Keratinocyte (primary cell): ENCODE data around the gene GCK. TPM values are rescaled to one million over a fixed set of nuclear protein-coding genes. Genes with fewer than 3 reads are reported as not detected.

Experiments used
- DNase-seq: peaks from one replicate; pipeline ENCODE4 v3.0.0-alpha.2; 2011; ENCODE audit warnings: low read depth, missing footprints, low spot score
- FAIRE-seq: peaks from 2 replicates; lab custom pipeline; 2011; peaks lifted over from hg19 to GRCh38; lab: Jason Lieb, UNC
- H2AFZ ChIP-seq: 2 replicates; pipeline ENCODE4 v1.6.0; 2012; ENCODE audit warnings: low read length, control low read depth, inconsistent platforms; ENCODE audit not compliant: control insufficient read depth
- H3K27ac ChIP-seq: 2 replicates; pipeline ENCODE4 v1.5.1; 2011; ENCODE audit warnings: low read length; ENCODE audit not compliant: control insufficient read depth, insufficient read depth
- H3K27me3 ChIP-seq: 3 replicates; pipeline ENCODE4 v1.6.0; 2011; ENCODE audit warnings: low read length; ENCODE audit not compliant: control insufficient read depth, insufficient read depth; ENCODE audit errors: extremely low read depth
- H3K36me3 ChIP-seq, 2 experiments: 2 replicates in 1 of 2; 3 replicates in 1 of 2; pipeline ENCODE4 v1.5.1; 2011; ENCODE audit warnings: low read length in 2 of 2, mild to moderate bottlenecking in 1 of 2; ENCODE audit not compliant: control insufficient read depth in 2 of 2, insufficient read depth in 2 of 2; ENCODE audit errors: extremely low read depth in 1 of 2
- H3K4me1 ChIP-seq: 3 replicates; pipeline ENCODE4 v1.5.1; 2011; ENCODE audit warnings: low read length; ENCODE audit not compliant: control insufficient read depth, insufficient read depth; ENCODE audit errors: extremely low read depth
- H3K4me2 ChIP-seq: 3 replicates; pipeline ENCODE4 v1.6.0; 2011; ENCODE audit warnings: low read depth, low read length; ENCODE audit not compliant: control insufficient read depth, insufficient read depth; ENCODE audit errors: extremely low read depth
- H3K4me3 ChIP-seq, 3 experiments: fragments of 200-600 bp in 1 of 3; sonication (generic) in 1 of 3; 2 replicates in 2 of 3; 3 replicates in 1 of 3; pipeline ENCODE4 v1.5.1; 2011 to 2016; ENCODE audit warnings: low read length in 3 of 3, mild to moderate bottlenecking in 3 of 3, control low read depth in 2 of 3, inconsistent platforms in 1 of 3, low read depth in 1 of 3, mixed read lengths in 1 of 3, mixed run types in 1 of 3, moderate library complexity in 1 of 3; ENCODE audit not compliant: control insufficient read depth in 2 of 3, insufficient read depth in 2 of 3; ENCODE audit errors: extremely low read depth in 1 of 3
- H3K79me2 ChIP-seq: 2 replicates; pipeline ENCODE4 v1.6.0; 2012; ENCODE audit warnings: low read length; ENCODE audit not compliant: control insufficient read depth, insufficient read depth
- H3K9ac ChIP-seq: 3 replicates; pipeline ENCODE4 v1.6.0; 2011; ENCODE audit warnings: low read length; ENCODE audit not compliant: control insufficient read depth, insufficient read depth; ENCODE audit errors: extremely low read depth
- H3K9me1 ChIP-seq: 3 replicates; pipeline ENCODE4 v1.6.0; 2011; ENCODE audit warnings: low read length; ENCODE audit not compliant: control insufficient read depth, insufficient read depth; ENCODE audit errors: extremely low read depth
- H3K9me3 ChIP-seq: 2 replicates; pipeline ENCODE4 v1.5.1; 2012; ENCODE audit warnings: low read depth, low read length; ENCODE audit not compliant: control insufficient read depth
- H4K20me1 ChIP-seq: 3 replicates; pipeline ENCODE4 v1.6.0; 2011; ENCODE audit warnings: low read length; ENCODE audit not compliant: control insufficient read depth, insufficient read depth; ENCODE audit errors: extremely low read depth
- CTCF ChIP-seq, 3 experiments: IDR thresholded peaks in 1 of 3; conservative IDR thresholded peaks in 1 of 3; optimal IDR thresholded peaks in 1 of 3; 2 replicates in 2 of 3; 3 replicates in 1 of 3; pipeline versions ENCODE3 to v1.5.1; 2011; ENCODE audit warnings: low read length in 3 of 3, mild to moderate bottlenecking in 3 of 3, moderate library complexity in 2 of 3, control low read depth in 1 of 3, inconsistent platforms in 1 of 3; ENCODE audit not compliant: insufficient read depth in 2 of 3; ENCODE audit errors: extremely low read depth in 1 of 3
- EZH2 ChIP-seq: IDR thresholded peaks from one replicate; pipeline ENCODE4 v1.6.1; 2012; ENCODE audit warnings: inconsistent platforms, mild to moderate bottlenecking, low read length, moderate library complexity
- dilution Hi-C: fragments of 300-500 bp; cut with MboI; formaldehyde crosslinking; loops from one replicate; pipeline ENCODE4 v1.7.0; 2020; ENCODE audit warnings: low sequenced_read_pairs; ENCODE audit not compliant: extremely low pct_ligation_motif_present
- polyA plus RNA-seq, 5 experiments: library from polyadenylated mRNA; depleted of rRNA in 3 of 5; stranded (reverse) in 3 of 5; stranded (forward) in 1 of 5; unstranded in 1 of 5; fragments of >200 nt; gene quantifications; 1 replicate in 1 of 5; 2 replicates in 3 of 5; 3 replicates in 1 of 5; pipeline versions ENCODE4 v1.2.1 to v1.2.3, GENCODE V29; 2011 to 2012; ENCODE audit warnings: missing spikeins in 2 of 5, low read depth in 1 of 5, low replicate concordance in 1 of 5

The GCK gene
- polyA plus RNA-seq, 1 donor (not counting 4 experiments of a cell fraction or from before 2014, with no cell fraction given): not detected

- Histone ChIP-seq H3K79me2 (no peaks in the 10 kb centered on the region), H3K9me3 (no peaks in the 10 kb centered on the region), H4K20me1 (no peaks in the 10 kb centered on the region), H3K9ac (no peak overlapping the region), H3K27me3 (peaks cover 29% of the 10 kb centered on the region), H3K9me1 (no peaks in the 10 kb centered on the region), H2AFZ (no peak overlapping the region), H3K4me2 (no peak overlapping the region), H3K27ac (no peak overlapping the region), H3K4me3 (no peak overlapping the region), H3K4me1 (peaks cover 3% of the 10 kb centered on the region), H3K36me3 (no peaks in the 10 kb centered on the region)
- DNase-seq (no peak), FAIRE-seq (no peak)
- dilution Hi-C loops: no loop called here
- TF ChIP-seq EZH2: no peak
- TF ChIP-seq CTCF (optimal IDR thresholded peaks at IDR 0.05 in 1 of 3, IDR thresholded peaks at IDR 0.05 in 1 of 3, conservative IDR thresholded peaks at IDR 0.05 in 1 of 3; ENCODE audit: extremely low read depth in 1 of 3, insufficient read depth in 2 of 3, low read length in 3 of 3): no peak
Measured at GRCh38 chr7:44147026-44147991, 41.9 kb downstream of the GCK start.

GRCh38 chr7:44145969-44146911, 43.0 kb downstream of the GCK start:
- H3K4me1 ChIP-seq: peaks cover 3% of the 10 kb centered on the region
- H3K27ac ChIP-seq: no peak overlapping the region
- no peaks in the 10 kb centered on the region for H3K36me3 ChIP-seq
- H3K27me3 ChIP-seq: peaks cover 32% of the 10 kb centered on the region
- H2AFZ ChIP-seq: no peak overlapping the region
- no peak for FAIRE-seq
- no peaks in the 10 kb centered on the region for H3K9me3 ChIP-seq
- no peak overlapping the region for H3K4me2 ChIP-seq
- TF ChIP-seq EZH2: peak; percentile 17
- TF ChIP-seq CTCF (optimal IDR thresholded peaks at IDR 0.05 in 1 of 3, IDR thresholded peaks at IDR 0.05 in 1 of 3, conservative IDR thresholded peaks at IDR 0.05 in 1 of 3; ENCODE audit: extremely low read depth in 1 of 3, insufficient read depth in 2 of 3, low read length in 3 of 3): no peak
- no peak overlapping the region for H3K9ac ChIP-seq
- no peaks in the 10 kb centered on the region for H3K79me2 ChIP-seq
- H3K9me1 ChIP-seq: no peaks in the 10 kb centered on the region
- no peaks in the 10 kb centered on the region for H4K20me1 ChIP-seq
- dilution Hi-C loops: no loop called here
- peak overlapping the region in 1 of 3 experiments; percentile 11 for H3K4me3 ChIP-seq
- no peak for DNase-seq
